Panc1 (cell line): ENCODE data around the gene CAPS2. TPM values are rescaled to one million over a fixed set of nuclear protein-coding genes. Genes with fewer than 3 reads are reported as not detected.
A peak's percentile ranks its signal among the peaks of the same experiment; 100 is the strongest.

Experiments
- ATAC-seq: fragments of 200-7000 bp; cut with Tn5 transposase; 2 replicates; pipeline ENCODE4 v1.9.1; 2020; ENCODE audit warnings: mild to moderate bottlenecking, moderate library complexity
- Bru-seq: library from RNA; stranded (reverse); fragments of 400-500 nt; gene quantifications from one replicate; lab custom pipeline; 2021; lab: Mats Ljungman, UMichigan
- BruChase-seq, 2 experiments: library from RNA; stranded (reverse); fragments of 400-500 nt; gene quantifications; one replicate each; lab custom pipeline; 2021; lab: Mats Ljungman, UMichigan
- BruUV-seq: library from RNA; stranded (reverse); fragments of 400-500 nt; replicated peaks from 2 replicates; lab custom pipeline; 2021; lab: Mats Ljungman, UMichigan
- CTCF ChIA-PET: fragments of 300-600 bp; sonication (Branson Sonifier 250); formaldehyde crosslinking; loops from one replicate; lab custom pipeline; 2022; ENCODE audit warnings: antibody characterized with exemption; lab: Charles Lee
- POLR2A ChIA-PET: fragments of 300-600 bp; sonication (Branson Sonifier 250); formaldehyde crosslinking; loops from one replicate; lab custom pipeline; 2022; ENCODE audit warnings: antibody characterized with exemption; lab: Charles Lee
- DNase-seq: peaks from one replicate; pipeline ENCODE4 v3.0.0-alpha.2; 2010; ENCODE audit warnings: low read depth, low spot score
- H3K27ac ChIP-seq: 2 replicates; pipeline ENCODE4 v1.5.1; 2011; ENCODE audit warnings: mild to moderate bottlenecking, low read length, inconsistent platforms
- H3K27me3 ChIP-seq: fragments of 200-500 bp; sonication (Bioruptor generic); 2 replicates; pipeline ENCODE4 v1.6.0; 2014; ENCODE audit warnings: low read length, inconsistent platforms; ENCODE audit not compliant: control insufficient read depth, insufficient read depth
- H3K36me3 ChIP-seq: fragments of 200-500 bp; sonication (Bioruptor generic); 2 replicates; pipeline ENCODE4 v1.5.1; 2014; ENCODE audit warnings: inconsistent platforms, mild to moderate bottlenecking, low read length, moderate library complexity; ENCODE audit not compliant: control insufficient read depth, insufficient read depth
- H3K4me1 ChIP-seq: 2 replicates; pipeline ENCODE4 v1.5.1; 2011; ENCODE audit warnings: inconsistent platforms, mild to moderate bottlenecking, low read length, moderate library complexity; ENCODE audit not compliant: control insufficient read depth, insufficient read depth
- H3K4me3 ChIP-seq, 2 experiments: 2 replicates each; pipeline ENCODE4 v1.5.1; 2011 to 2012; ENCODE audit warnings: low read depth in 2 of 2, low read length in 2 of 2, mild to moderate bottlenecking in 2 of 2, inconsistent platforms in 1 of 2, moderate library complexity in 1 of 2
- H3K9me3 ChIP-seq: fragments of 200-500 bp; sonication (Bioruptor generic); 2 replicates; pipeline ENCODE4 v1.5.1; 2014; ENCODE audit warnings: low read depth, mild to moderate bottlenecking, inconsistent platforms, low read length, moderate library complexity; ENCODE audit not compliant: control insufficient read depth, insufficient read depth
- CTCF ChIP-seq: fragments of 450-650 bp; IDR thresholded peaks from 2 replicates; pipeline ENCODE4 v1.5.1; 2017; ENCODE audit warnings: mild to moderate bottlenecking
- POLR2AphosphoS5 ChIP-seq: IDR thresholded peaks from 2 replicates; pipeline ENCODE4 v1.6.1; 2012; ENCODE audit warnings: mild to moderate bottlenecking, low read depth, low read length, moderate library complexity
- REST ChIP-seq, 2 experiments: IDR thresholded peaks; 2 replicates each; pipeline ENCODE4 v1.6.1; 2011 to 2012; ENCODE audit warnings: low read depth in 2 of 2, control low read depth in 1 of 2, low read length in 1 of 2, mild to moderate bottlenecking in 1 of 2, moderate library complexity in 1 of 2; ENCODE audit not compliant: insufficient read depth in 1 of 2
- SIN3A ChIP-seq: IDR thresholded peaks from 2 replicates; pipeline ENCODE4 v1.6.1; 2012; ENCODE audit warnings: low read depth, mild to moderate bottlenecking, low read length, moderate library complexity, borderline replicate concordance; ENCODE audit not compliant: insufficient read depth
- TCF7L2 ChIP-seq: IDR thresholded peaks from 2 replicates; pipeline ENCODE4 v1.6.1; 2011; ENCODE audit warnings: mild to moderate bottlenecking, low read depth, low read length, inconsistent platforms
- in situ Hi-C: cut with HindIII; loops from 2 replicates; pipeline ENCODE4 v1.10.0; 2016; ENCODE audit warnings: low sequenced_read_pairs, low pct_unique_long_range_greater_than_20kb
- intact Hi-C: fragments of 100-400 bp; cut with micrococcal nuclease; formaldehyde crosslinking; loops from one replicate; pipeline ENCODE4 v1.10.0; 2022; ENCODE audit not compliant: unreplicated experiment
- long read RNA-seq: library from polyadenylated mRNA; unstranded; transcript quantifications from one replicate; pipeline ENCODE4 v2.0.0, GENCODE V29; 2021; ENCODE audit not compliant: unreplicated experiment
- polyA plus RNA-seq: library from polyadenylated mRNA; unstranded; fragments of >200 nt; gene quantifications from one replicate; pipeline ENCODE4 v1.2.1, GENCODE V29; 2012; ENCODE audit warnings: missing spikeins; ENCODE audit not compliant: insufficient read length
- total RNA-seq: library from RNA; stranded (reverse); gene quantifications from one replicate; pipeline ENCODE4 v1.2.1, GENCODE V29; 2021; ENCODE audit not compliant: unreplicated experiment

The CAPS2 gene
- total RNA-seq (11.8 TPM), Bru-seq, nascent RNA (percentile 53 among the genes with signal in this experiment), BruChase-seq, experiment 1, labeled RNA remaining after a 2-hour chase (percentile 60 among the genes with signal in this experiment), BruChase-seq, experiment 2, labeled RNA remaining after a 6-hour chase (percentile 55 among the genes with signal in this experiment)
- polyA plus RNA-seq, result 4.7 TPM
- long read RNA-seq, partial matches to known transcripts, result 0 of 9 reads
- long read RNA-seq, other reads (novel, unspliced or antisense), result 9 of 9 reads

GRCh38 chr12:75329918-75330826, at the start of gene CAPS2:
TSS of gene CAPS2 (minus strand) at chr12:75330324. CDS start at chr12:75326498, 3,826 bp downstream.
- in situ Hi-C loops, result no loop called here
- CTCF ChIA-PET, result interaction anchor here (0.6 to 0.7 kb wide), 2 partner anchors 99 to 335 kb away, joined by 3 to 4 read pairs; no protein-coding TSS in a partner anchor

More at GRCh38 chr12:75329918-75330826, at the start of gene CAPS2:
- Histone ChIP-seq H3K9me3 (no peaks in the 10 kb centered on the region), H3K36me3 (no peaks in the 10 kb centered on the region), H3K27me3 (no peaks in the 10 kb centered on the region), H3K4me1 (peaks cover 9% of the 10 kb centered on the region), H3K27ac (peak within 1 kb of the TSS; percentile 85), H3K4me3 (peak within 1 kb of the TSS; percentile 68 to 75)
- peak; percentile 78; the same call in 1 of the 2 replicates for TF ChIP-seq POLR2AphosphoS5
- no peak for TF ChIP-seq CTCF
- TF ChIP-seq TCF7L2, result peak; percentile 61; the same call in 1 of the 2 replicates
- no peak for TF ChIP-seq REST (IDR thresholded peaks at IDR 0.05; ENCODE audit: insufficient read depth in 1 of 2, low read depth in 2 of 2, low read length in 1 of 2)
- 0 out of 2 replicates have a peak, but pooled peaks have one; percentile 71 for TF ChIP-seq SIN3A
- intact Hi-C loops, result loop anchor here (10.0 kb wide), 1 partner anchor 155 kb away; the partner anchor contains the start of gene GLIPR1
- ATAC-seq (peak; percentile 94), DNase-seq (peak; percentile 36)
- no TSS peak for BruUV-seq
- POLR2A ChIA-PET, result interaction anchor here (0.6 to 0.7 kb wide), 4 partner anchors 47 to 438 kb away, joined by 3 to 5 read pairs (median 3); no protein-coding TSS in a partner anchor
